Natural killer cell (primary cell): ENCODE data around the gene TBC1D4. TPM values are rescaled to one million over a fixed set of nuclear protein-coding genes. Genes with fewer than 3 reads are reported as not detected.

Source experiments
- ATAC-seq, 3 donors: fragments of 150-1000 bp in 2 of 3; fragments of 200-7000 bp in 1 of 3; cut with Tn5 transposase; 1 replicate in 1 of 3; 2 replicates in 2 of 3; pipeline ENCODE4 v1.10.0; 2021; ENCODE audit warnings: mild to moderate bottlenecking in 2 of 3, moderate library complexity in 2 of 3
- DNase-seq, 2 donors: peaks; one replicate each; pipeline versions ENCODE4 v3.0.0 to v3.0.0-alpha.2; 2013 to 2021; ENCODE audit warnings: mixed read lengths in 1 of 2
- H3K27ac ChIP-seq: one replicate; pipeline ENCODE4 v1.5.1; 2013; ENCODE audit warnings: mild to moderate bottlenecking, low read length
- H3K27me3 ChIP-seq: one replicate; pipeline ENCODE4 v1.6.1; 2013; ENCODE audit warnings: low read length; ENCODE audit not compliant: control insufficient read depth, insufficient read depth
- H3K36me3 ChIP-seq: one replicate; pipeline ENCODE4 v1.6.1; 2013; ENCODE audit warnings: low read length; ENCODE audit not compliant: control insufficient read depth, insufficient read depth
- H3K4me1 ChIP-seq: one replicate; pipeline ENCODE4 v1.6.1; 2013; ENCODE audit warnings: low read length; ENCODE audit not compliant: control insufficient read depth, insufficient read depth
- H3K4me3 ChIP-seq: one replicate; pipeline ENCODE4 v1.5.1; 2013; ENCODE audit warnings: low read length
- H3K9me3 ChIP-seq: one replicate; pipeline ENCODE4 v1.6.1; 2013; ENCODE audit warnings: low read length; ENCODE audit not compliant: control insufficient read depth, insufficient read depth
- H3K27ac Mint-ChIP-seq, 2 donors: one replicate each; pipeline ENCODE4 v1.8.0; 2022; ENCODE audit warnings: mild to moderate bottlenecking in 2 of 2, mixed read lengths in 2 of 2, moderate library complexity in 1 of 2
- H3K27me3 Mint-ChIP-seq, 2 donors: one replicate each; pipeline ENCODE4 v1.8.0; 2022; ENCODE audit warnings: low read depth in 2 of 2, mixed read lengths in 2 of 2
- H3K36me3 Mint-ChIP-seq: one replicate; pipeline ENCODE4 v1.8.0; 2022; ENCODE audit warnings: mixed read lengths
- H3K4me1 Mint-ChIP-seq, 2 donors: one replicate each; pipeline ENCODE4 v1.8.0; 2022; ENCODE audit warnings: mixed read lengths in 2 of 2
- H3K4me3 Mint-ChIP-seq: one replicate; pipeline ENCODE4 v1.8.0; 2022; ENCODE audit warnings: mild to moderate bottlenecking, moderate library complexity, mixed read lengths
- H3K9me3 Mint-ChIP-seq, 2 donors: one replicate each; pipeline ENCODE4 v1.8.0; 2022; ENCODE audit warnings: mixed read lengths in 2 of 2
- WGBS: methylation state at CpG from one replicate; pipeline ENCODE4 v1.1.7; 2013; ENCODE audit warnings: missing lambda C conversion rate; ENCODE audit not compliant: insufficient coverage; 5-methylcytosine and 5-hydroxymethylcytosine counted together
- intact Hi-C: fragments of 100-400 bp; cut with micrococcal nuclease; formaldehyde crosslinking; loops from one replicate; pipeline ENCODE4 v1.14.2; 2022
- total RNA-seq, 4 donors: library from RNA; stranded (reverse); fragments of 120-200 nt in 1 of 4; gene quantifications; one replicate each; pipeline versions ENCODE4 v1.2.3 to v1.2.4, GENCODE V29; 2013 to 2022
- TF ChIP-seq, protein P1 (sequence below): fragments of 200-600 bp; IDR thresholded peaks from one replicate; pipeline ENCODE4 v1.8.0; 2022; ENCODE audit warnings: antibody characterized with exemption

TBC1D4 gene
- total RNA-seq, 3 donors from 2014 or later (not counting 1 experiment from before 2014, with no cell fraction given): 0.54 to 5.1 (median 3.7) TPM

DNA sequence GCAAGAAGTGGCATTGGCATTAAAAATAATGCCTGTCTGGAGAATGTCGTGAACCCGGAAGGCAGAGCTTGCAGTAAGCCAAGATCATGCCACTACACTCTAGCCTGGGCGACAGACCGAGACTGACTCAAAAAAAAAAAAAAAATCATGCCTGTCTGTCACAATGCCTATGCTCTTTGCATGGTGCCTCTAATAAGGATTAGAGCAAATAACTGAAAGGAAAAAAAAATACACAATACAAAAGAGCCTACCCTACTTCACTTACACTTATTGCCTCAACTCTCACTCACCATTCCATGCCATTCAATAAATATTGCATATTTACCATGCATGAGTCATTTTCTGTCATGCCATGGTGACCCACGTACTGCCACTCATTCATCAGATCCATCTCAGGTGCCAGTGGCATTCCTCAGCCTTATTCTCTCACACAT is 49.1 kb downstream of the TBC1D4 start:
- Mint-ChIP-seq H3K4me3 (no peak overlapping the region), H3K27ac (no peak overlapping the region), H3K27me3 (peaks cover 8 to 9% of the 10 kb centered on the region in 2 donors), H3K36me3 (no peaks in the 10 kb centered on the region), H3K4me1 (no peaks in the 10 kb centered on the region), H3K9me3 (peaks cover 3% of the 10 kb centered on the region in 2 donors)
- Histone ChIP-seq H3K4me3 (no peak overlapping the region), H3K9me3 (no peaks in the 10 kb centered on the region), H3K4me1 (no peaks in the 10 kb centered on the region), H3K27me3 (no peaks in the 10 kb centered on the region), H3K27ac (no peak overlapping the region), H3K36me3 (no peaks in the 10 kb centered on the region)
- ATAC-seq (no peak), DNase-seq (no peak)
- intact Hi-C loops: no loop called here
- WGBS: 88% methylated on average over 5 of the region's 5 CpGs
- TF ChIP-seq, protein P1, sequence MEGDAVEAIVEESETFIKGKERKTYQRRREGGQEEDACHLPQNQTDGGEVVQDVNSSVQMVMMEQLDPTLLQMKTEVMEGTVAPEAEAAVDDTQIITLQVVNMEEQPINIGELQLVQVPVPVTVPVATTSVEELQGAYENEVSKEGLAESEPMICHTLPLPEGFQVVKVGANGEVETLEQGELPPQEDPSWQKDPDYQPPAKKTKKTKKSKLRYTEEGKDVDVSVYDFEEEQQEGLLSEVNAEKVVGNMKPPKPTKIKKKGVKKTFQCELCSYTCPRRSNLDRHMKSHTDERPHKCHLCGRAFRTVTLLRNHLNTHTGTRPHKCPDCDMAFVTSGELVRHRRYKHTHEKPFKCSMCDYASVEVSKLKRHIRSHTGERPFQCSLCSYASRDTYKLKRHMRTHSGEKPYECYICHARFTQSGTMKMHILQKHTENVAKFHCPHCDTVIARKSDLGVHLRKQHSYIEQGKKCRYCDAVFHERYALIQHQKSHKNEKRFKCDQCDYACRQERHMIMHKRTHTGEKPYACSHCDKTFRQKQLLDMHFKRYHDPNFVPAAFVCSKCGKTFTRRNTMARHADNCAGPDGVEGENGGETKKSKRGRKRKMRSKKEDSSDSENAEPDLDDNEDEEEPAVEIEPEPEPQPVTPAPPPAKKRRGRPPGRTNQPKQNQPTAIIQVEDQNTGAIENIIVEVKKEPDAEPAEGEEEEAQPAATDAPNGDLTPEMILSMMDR: no peak

DNA sequence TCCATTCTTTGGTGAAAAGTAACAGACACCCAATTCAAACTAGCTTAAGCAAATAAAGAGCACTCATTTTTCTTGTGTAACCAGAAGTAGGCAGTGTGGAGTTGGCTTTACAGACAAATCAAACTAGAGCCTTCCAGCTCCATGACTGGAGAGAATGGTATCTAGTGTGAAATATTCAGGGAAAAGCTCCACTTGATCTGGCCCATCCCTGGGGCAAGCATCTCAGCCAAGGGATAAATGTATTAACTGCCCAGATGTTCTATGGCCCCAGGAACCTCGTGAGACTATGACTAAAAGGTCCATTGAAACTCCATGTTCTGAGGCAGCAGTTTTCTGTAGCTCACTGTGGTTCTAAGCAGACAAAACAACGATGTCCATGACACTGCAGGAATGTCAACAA is 49.9 kb downstream of the TBC1D4 start:
- Mint-ChIP-seq H3K27ac (no peak overlapping the region), H3K36me3 (no peaks in the 10 kb centered on the region), H3K27me3 (peaks cover 8 to 9% of the 10 kb centered on the region in 2 donors), H3K9me3 (peaks cover 3% of the 10 kb centered on the region in 2 donors), H3K4me1 (no peaks in the 10 kb centered on the region), H3K4me3 (no peak overlapping the region)
- Histone ChIP-seq H3K9me3 (no peaks in the 10 kb centered on the region), H3K36me3 (no peaks in the 10 kb centered on the region), H3K4me3 (no peak overlapping the region), H3K27me3 (no peaks in the 10 kb centered on the region), H3K4me1 (no peaks in the 10 kb centered on the region), H3K27ac (no peak overlapping the region)
- no peak for ATAC-seq
- intact Hi-C loops: no loop called here
- TF ChIP-seq, protein P1: no peak
- no peak for DNase-seq
- 43% methylated on average over 2 of the region's 2 CpGs for WGBS

DNA sequence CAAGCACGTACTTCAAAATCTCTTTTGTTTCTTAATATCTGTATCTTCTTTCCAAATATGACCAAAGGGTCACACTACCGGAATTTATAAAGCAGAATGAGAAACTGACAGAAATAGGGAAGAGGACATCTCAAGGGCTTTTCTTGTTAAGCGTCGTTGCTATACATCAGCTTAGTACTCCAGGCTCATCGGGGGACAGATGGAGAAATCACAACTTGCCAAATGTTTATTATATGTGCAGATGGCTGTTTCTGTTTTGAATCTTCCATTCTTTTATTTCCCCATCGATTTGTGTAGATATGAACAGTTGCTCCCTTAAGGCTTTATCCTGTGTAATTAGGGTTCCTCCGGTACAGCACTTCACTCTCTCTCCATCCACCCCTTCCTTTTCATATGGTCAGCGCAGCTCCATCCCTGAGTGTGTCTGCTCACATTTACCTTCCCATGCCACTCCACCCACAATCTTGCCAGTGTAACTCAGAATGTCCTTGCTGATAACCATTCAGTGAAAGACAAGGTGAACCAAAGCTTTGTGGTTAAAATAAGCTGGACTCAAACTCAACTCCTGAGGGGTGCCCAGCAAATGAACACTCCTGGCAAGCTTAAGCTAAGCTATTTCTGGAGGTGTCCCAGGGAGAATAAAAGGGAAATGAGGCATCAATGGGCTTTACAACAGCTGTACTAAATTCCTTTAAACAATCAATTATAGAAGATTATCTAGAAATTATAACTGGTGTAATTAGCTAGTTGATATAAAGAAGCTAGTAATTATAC is 51.3 kb downstream of the TBC1D4 start:
- Mint-ChIP-seq H3K27me3 (peaks cover 8 to 9% of the 10 kb centered on the region in 2 donors), H3K36me3 (no peaks in the 10 kb centered on the region)
- 97% methylated on average over 8 of the region's 8 CpGs for WGBS

More for the DNA sequence above, 51.3 kb downstream of the TBC1D4 start:
- no peak overlapping the region for H3K27ac ChIP-seq
- ATAC-seq: no peak
- H3K4me1 ChIP-seq: no peaks in the 10 kb centered on the region
- no peak overlapping the region for H3K4me3 ChIP-seq
- H3K36me3 ChIP-seq: no peaks in the 10 kb centered on the region
- no peaks in the 10 kb centered on the region for H3K27me3 ChIP-seq
- Mint-ChIP-seq H3K27ac (no peak overlapping the region), H3K9me3 (peaks cover 3% of the 10 kb centered on the region in 2 donors), H3K4me3 (no peak overlapping the region), H3K4me1 (no peaks in the 10 kb centered on the region)
- intact Hi-C loops: no loop called here
- TF ChIP-seq, protein P1: no peak
- no peak for DNase-seq
- no peaks in the 10 kb centered on the region for H3K9me3 ChIP-seq
